Aorta (tissue), 5 donors: Measurements from ENCODE around the gene KLHL40. TPM values are rescaled to one million over a fixed set of nuclear protein-coding genes. Genes with fewer than 3 reads are reported as not detected.
A peak's percentile ranks its signal among the peaks of the same experiment; 100 is the strongest.

Source experiments
- ATAC-seq: fragments of 200-7000 bp; cut with Tn5 transposase; one replicate; pipeline ENCODE4 v1.9.1; 2022; ENCODE audit warnings: moderate library complexity; ENCODE audit not compliant: low FRiP score
- DNase-seq, 2 donors: peaks; one replicate each; pipeline ENCODE4 v3.0.0-alpha.2; 2020
- H3K27ac ChIP-seq, 2 donors: one replicate each; pipeline ENCODE4 v1.5.1; 2013; ENCODE audit warnings: low read length in 2 of 2, mild to moderate bottlenecking in 2 of 2, moderate library complexity in 2 of 2, control low read depth in 1 of 2, inconsistent platforms in 1 of 2, low read depth in 1 of 2
- H3K27me3 ChIP-seq, 2 donors: one replicate each; pipeline ENCODE4 v1.6.1; 2013; ENCODE audit warnings: control low read depth in 1 of 2, low read length in 1 of 2, mild to moderate bottlenecking in 1 of 2, moderate library complexity in 1 of 2; ENCODE audit not compliant: insufficient read depth in 2 of 2, control insufficient read depth in 1 of 2
- H3K36me3 ChIP-seq, 2 donors: one replicate each; pipeline ENCODE4 v1.6.1; 2013; ENCODE audit warnings: control low read depth in 1 of 2, low read length in 1 of 2, mild to moderate bottlenecking in 1 of 2; ENCODE audit not compliant: insufficient read depth in 2 of 2, control insufficient read depth in 1 of 2
- H3K4me1 ChIP-seq, 2 donors: one replicate each; pipeline ENCODE4 v1.6.1; 2013; ENCODE audit warnings: low read length in 2 of 2, control low read depth in 1 of 2, mild to moderate bottlenecking in 1 of 2, moderate library complexity in 1 of 2; ENCODE audit not compliant: insufficient read depth in 2 of 2, control insufficient read depth in 1 of 2
- H3K4me3 ChIP-seq, 2 donors: one replicate each; pipeline ENCODE4 v1.5.1; 2013; ENCODE audit warnings: low read length in 2 of 2, control low read depth in 1 of 2, mild to moderate bottlenecking in 1 of 2
- H3K9me3 ChIP-seq: one replicate; pipeline ENCODE4 v1.6.1; 2013; ENCODE audit warnings: mild to moderate bottlenecking, low read length; ENCODE audit not compliant: control insufficient read depth
- WGBS, 2 donors: extraction: QIAGEN DNeasy Blood & Tissue Kit; methylation state at CpG; one replicate each; pipeline ENCODE4 v1.1.7; 2013; 5-methylcytosine and 5-hydroxymethylcytosine counted together
- intact Hi-C, 2 donors: fragments of 100-400 bp; cut with DNase I; formaldehyde crosslinking; loops; one replicate each; pipeline versions ENCODE4 v1.14.2 to v1.15.0; 2022
- polyA plus RNA-seq, 2 donors: library from polyadenylated mRNA; stranded (reverse); fragments of 200-250 nt; gene quantifications; one replicate each; pipeline ENCODE4 v1.2.3, GENCODE V29; 2013
- total RNA-seq, 2 donors: library from RNA; stranded (reverse); fragmentation: NEBNext Ultra II Directional; extraction: Animal tissue kit (Norgen Biotek cat#: 25700); gene quantifications; one replicate each; pipeline ENCODE4 v1.2.1, GENCODE V29; 2021
- donor health status: healthy with polysubstance abuse.
- donor health status: Bipolar disorder and iron deficiency.
- donor health status: DM: no; HTN: no; CAD: no.
- donor health status: DM: no; HTN: no; CAD: no.
- donor health status: DM: yes; HTN: yes; CAD: no.

Gene KLHL40
- total and polyA plus RNA-seq, 4 donors, result 0.26 TPM; not detected in 3

DNA sequence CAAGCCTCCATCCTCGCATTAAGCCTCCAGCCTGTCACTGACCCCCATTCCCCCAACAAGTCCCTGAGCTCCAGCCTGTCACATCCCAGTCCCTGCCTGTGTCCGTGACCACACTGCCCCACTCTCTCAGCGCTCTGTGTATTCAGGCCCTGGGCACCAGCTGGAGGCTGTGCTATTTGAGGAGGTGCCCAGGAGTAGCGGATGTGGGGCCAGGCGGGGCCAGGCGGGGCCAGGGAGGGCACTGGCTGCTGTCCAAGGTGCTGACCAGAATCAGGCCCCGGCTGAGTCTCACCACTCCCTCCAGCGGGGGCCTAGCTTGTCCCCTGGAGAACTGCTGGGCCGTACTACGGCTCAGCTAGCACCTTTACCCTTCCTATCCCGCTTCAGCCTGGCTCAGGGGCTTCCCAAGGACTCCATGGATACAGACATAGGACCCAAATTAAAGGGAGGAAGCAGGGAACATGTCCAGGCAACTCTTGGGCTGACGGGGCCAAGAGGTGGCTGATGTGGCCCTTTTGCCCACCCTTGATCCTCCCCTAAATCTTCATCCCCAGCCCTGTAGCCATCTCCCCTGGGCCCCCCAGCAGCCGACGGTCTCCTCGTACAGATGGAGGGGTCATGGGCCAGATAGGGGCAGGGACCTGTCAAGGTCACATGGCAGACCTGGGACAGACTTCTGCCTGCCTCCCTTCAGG is 16.2 kb downstream of the KLHL40 start:
- intact Hi-C loops, result no loop called here
- 36 to 38% methylated on average over 15 of the region's 15 CpGs for WGBS, 2 donors
- Histone ChIP-seq H3K9me3 (no peaks in the 10 kb centered on the region), H3K27ac (no peak overlapping the region), H3K27me3 (no peaks in the 10 kb centered on the region), H3K4me3 (no peak overlapping the region), H3K36me3 (no peaks in the 10 kb centered on the region), H3K4me1 (no peaks in the 10 kb centered on the region)
- DNase-seq, result peak; percentile 78 to 87
- peak; percentile 66 for ATAC-seq

DNA sequence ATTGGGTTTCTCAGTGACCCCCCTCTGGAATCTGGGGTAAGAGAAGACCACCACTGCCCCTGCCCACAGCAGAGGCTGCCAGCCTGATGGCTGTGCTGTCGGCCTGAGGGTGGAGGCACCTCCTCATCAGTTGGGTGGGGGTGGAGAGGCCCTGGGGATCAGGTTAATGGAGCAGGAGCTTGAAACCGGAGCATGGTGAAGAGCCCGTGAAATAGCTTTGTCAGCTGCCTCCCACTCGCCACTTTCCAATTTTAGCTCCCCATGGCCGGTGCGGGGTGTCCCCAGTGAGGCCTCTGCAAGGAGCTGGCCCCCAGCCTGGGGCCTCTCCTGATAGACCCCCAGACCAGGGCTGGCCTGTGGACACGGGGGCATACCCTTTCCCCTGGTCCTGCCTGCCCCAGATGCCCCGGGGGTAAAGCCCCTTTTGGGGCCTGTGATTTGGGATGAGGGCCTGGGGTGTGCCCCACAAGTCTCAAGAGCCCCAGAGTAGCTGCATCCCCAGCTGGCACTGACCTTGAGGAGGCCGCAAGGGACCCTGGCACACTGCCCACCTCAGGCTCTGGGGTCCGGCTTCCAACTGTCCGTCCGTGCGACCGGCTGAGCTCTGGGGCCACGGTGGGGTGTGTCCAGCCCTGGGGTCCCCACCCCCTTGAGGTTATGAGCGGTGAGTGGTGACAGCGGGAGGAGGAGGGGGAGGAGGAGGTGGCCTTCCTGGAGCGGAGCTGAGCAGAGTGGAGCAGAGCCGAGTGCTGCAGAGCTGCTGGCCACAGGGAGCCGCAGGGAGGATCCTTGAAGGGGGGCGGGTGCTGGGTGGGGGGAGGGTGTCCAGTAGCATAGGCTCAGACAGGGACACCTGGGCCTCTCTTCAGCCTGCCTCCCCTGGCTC is 17.0 kb downstream of the KLHL40 start, which contains the start of gene HHATL:
TSS of gene HHATL (minus strand) at position 733 of the 886 bp plus-strand sequence. CDS start 1,972 bp downstream, outside the sequence.
- DNase-seq, result peak; percentile 29 to 72
- Histone ChIP-seq H3K36me3 (no peaks in the 10 kb centered on the region), H3K27me3 (no peaks in the 10 kb centered on the region), H3K27ac (no peak within 1 kb of the TSS), H3K4me1 (no peaks in the 10 kb centered on the region), H3K9me3 (no peaks in the 10 kb centered on the region), H3K4me3 (no peak within 1 kb of the TSS)
- WGBS, 2 donors, result 80 to 84% methylated on average over 16 to 21 of the region's 21 CpGs
- ATAC-seq, result no peak
- intact Hi-C loops, result no loop called here

DNA sequence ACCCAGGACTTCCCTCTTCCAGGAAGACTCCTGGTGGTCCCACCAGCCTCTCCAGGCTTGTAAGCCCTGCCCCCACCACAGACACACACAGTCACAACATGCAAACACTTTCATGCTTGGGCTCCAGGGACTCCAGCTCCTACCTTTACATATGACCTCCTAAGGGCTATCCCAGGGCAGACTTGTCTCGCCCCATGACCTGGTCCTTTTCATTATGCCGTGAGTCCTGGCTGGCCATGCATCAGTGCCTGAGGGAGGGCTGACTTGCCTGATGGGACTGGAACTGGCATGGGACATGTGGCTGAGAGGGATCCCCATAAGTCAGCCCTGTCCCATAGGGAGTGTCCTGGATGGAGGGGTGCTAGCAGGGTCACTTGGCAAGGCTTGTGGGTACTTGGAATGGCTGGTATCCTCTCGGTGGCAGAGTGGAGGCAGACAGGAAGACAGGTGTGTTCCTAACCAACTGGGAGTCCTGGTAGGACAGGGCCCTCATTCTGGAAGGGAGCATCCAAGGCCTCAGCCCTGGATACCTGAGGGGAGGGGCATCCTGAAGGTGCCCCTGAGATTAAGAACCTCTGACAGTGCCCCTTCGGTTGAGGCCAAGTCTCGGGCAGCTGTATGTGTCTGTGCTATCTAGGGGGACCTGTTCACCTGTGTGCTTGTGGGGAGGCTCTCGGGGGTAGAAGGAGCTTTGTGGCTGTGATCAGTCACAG is 17.8 kb downstream of the KLHL40 start:
- no peak overlapping the region for H3K4me3 ChIP-seq
- H3K36me3 ChIP-seq, result no peaks in the 10 kb centered on the region
- H3K27me3 ChIP-seq, result no peaks in the 10 kb centered on the region
- 96 to 97% methylated on average over 6 of the region's 6 CpGs for WGBS, 2 donors
- DNase-seq (no peak), ATAC-seq (no peak)
- H3K27ac ChIP-seq, result no peak overlapping the region
- H3K9me3 ChIP-seq, result no peaks in the 10 kb centered on the region
- H3K4me1 ChIP-seq, result no peaks in the 10 kb centered on the region
- intact Hi-C loops, result no loop called here

DNA sequence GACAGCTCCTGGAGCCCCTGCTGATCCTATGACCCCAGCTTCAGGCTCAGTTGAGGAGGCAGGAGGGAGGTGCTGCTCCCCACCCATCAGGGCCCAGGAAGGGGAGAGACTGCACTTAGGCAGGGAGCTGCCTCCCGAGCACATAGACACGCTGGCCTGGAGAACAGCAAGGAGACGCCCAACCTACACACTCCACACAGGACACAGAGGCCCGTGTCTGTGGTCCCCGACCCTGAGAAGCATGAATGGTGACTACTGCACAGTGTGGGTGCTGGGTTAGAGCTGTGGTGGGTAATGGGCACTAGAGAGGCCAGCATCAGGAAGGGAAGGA is 18.3 kb downstream of the KLHL40 start:
- H3K36me3 ChIP-seq, result no peaks in the 10 kb centered on the region
- no peak overlapping the region for H3K4me3 ChIP-seq
- peak in 1 of 2 donors; percentile 51 for DNase-seq
- no peak for ATAC-seq
- H3K9me3 ChIP-seq, result no peaks in the 10 kb centered on the region
- no peak overlapping the region for H3K27ac ChIP-seq
- H3K4me1 ChIP-seq, result no peaks in the 10 kb centered on the region
- no peaks in the 10 kb centered on the region for H3K27me3 ChIP-seq
- intact Hi-C loops, result no loop called here
- 87% methylated on average over 5 of the region's 5 CpGs for WGBS, 2 donors

DNA sequence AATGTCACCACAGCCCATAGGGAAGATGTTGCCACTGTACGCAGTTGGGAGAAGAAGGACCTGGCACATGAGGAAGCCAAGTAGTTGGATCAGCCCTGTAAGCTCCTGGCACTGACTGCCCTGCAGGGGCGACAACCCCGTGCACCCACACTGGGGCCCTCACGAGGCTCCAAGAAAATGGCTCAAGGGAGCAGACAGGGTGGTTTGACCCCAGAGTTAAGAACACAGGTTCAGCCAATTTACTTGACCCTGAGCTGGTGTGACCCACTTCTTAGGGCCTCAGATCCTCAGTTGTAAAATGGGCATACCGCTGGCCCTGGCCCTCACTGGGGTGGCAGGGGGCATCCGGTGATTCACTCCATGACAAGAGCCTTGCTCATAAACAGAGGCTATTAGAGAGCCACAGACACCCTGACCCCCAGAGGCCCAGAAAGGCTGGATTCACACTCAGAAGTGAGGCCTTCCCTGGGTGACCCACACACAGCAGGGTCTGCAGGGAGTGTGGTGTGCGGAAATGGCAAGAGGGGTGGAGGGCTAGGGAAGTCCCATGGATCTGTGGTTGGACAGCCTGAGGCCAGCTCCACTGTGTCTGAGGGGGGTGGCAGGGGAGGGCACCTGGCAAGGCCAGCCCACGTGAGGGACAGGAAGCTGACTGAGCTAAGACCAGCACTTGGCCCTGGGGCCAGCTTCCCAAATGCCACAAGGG is 19.0 kb downstream of the KLHL40 start:
- intact Hi-C loops, result no loop called here
- no peak overlapping the region for H3K27ac ChIP-seq
- H3K9me3 ChIP-seq, result no peaks in the 10 kb centered on the region
- 79 to 83% methylated on average over 8 of the region's 8 CpGs for WGBS, 2 donors
- no peaks in the 10 kb centered on the region for H3K36me3 ChIP-seq
- H3K4me1 ChIP-seq, result no peaks in the 10 kb centered on the region
- no peaks in the 10 kb centered on the region for H3K27me3 ChIP-seq
- ATAC-seq, result no peak
- H3K4me3 ChIP-seq, result no peak overlapping the region
- peak in 1 of 2 donors; percentile 51 for DNase-seq

DNA sequence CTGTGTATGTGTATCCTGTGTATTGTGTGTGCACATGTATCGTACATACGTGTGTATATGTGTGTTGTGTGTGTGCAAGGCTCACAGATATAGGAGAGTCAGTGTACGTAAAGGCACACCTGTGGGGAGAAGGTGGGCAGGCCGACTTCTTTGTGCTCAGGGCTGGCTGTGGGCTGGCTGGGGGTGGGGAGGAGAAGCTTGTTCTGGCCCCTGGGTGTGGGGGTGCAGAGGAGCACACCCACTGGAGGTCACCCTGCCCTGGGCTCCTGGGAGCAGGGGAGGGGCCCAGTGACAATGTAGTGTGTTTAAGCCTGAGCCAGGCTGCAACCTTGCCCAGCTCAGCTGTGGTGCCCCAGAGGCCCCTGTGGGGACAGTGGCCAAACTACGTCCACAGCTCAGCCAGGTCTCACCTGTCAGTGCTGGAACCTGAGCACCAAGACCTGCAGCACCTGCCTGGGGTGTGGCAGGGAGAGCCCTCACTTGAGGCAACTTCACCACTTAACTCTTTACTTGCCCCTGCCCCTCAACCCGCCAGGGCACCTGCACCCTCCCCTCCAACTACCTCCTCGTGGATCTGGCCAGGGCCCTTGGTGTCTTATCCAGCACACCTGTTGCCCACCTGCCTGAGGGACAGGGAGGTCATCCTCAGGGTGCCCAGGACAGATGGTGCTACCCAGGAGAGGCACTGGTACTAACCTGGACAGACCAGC is 19.9 kb downstream of the KLHL40 start:
- H3K4me1 ChIP-seq, result no peaks in the 10 kb centered on the region
- no peak overlapping the region for H3K27ac ChIP-seq
- intact Hi-C loops, result no loop called here
- DNase-seq (peak in 1 of 2 donors; percentile 56), ATAC-seq (no peak)
- H3K9me3 ChIP-seq, result no peaks in the 10 kb centered on the region
- no peaks in the 10 kb centered on the region for H3K27me3 ChIP-seq
- H3K4me3 ChIP-seq, result no peak overlapping the region
- WGBS, 2 donors, result 87 to 90% methylated on average over 7 of the region's 7 CpGs
- H3K36me3 ChIP-seq, result no peaks in the 10 kb centered on the region

DNA sequence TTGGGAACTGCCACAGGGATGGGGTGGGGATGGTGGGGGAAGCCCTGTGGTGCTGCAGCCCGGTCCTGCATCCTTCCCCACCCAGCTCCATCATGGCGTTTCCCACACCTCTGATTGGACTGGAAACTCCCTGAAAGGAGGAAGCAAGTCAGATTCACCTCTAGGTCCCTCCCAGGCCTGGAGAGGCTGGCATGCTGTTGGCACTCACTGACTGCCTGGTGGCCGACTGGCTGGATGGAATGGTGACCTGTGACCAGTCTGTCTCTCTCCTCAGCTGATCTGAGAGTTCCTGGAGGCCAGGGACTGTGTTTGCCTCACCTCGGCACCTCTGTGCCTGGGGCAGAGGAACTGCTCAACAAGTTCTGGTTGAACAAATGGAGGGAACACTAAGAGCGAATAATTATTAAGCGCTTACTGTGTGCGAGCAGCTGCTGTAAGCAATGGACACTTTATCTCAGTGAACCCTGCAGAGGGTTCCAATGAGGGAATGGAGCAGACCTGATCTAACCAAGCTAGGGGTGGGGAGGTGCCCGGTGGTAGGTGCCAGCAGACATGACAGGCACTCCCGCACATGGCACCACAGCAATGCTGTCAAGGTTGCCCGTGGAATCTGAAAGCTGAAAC is 20.7 kb downstream of the KLHL40 start:
- ATAC-seq, result no peak
- no peaks in the 10 kb centered on the region for H3K9me3 ChIP-seq
- H3K4me3 ChIP-seq, result no peak overlapping the region
- 86 to 89% methylated on average over 10 of the region's 10 CpGs for WGBS, 2 donors
- H3K27ac ChIP-seq, result no peak overlapping the region
- H3K4me1 ChIP-seq, result no peaks in the 10 kb centered on the region
- no peaks in the 10 kb centered on the region for H3K36me3 ChIP-seq
- intact Hi-C loops, result no loop called here
- H3K27me3 ChIP-seq, result no peaks in the 10 kb centered on the region
- DNase-seq, result peak in 1 of 2 donors; percentile 64
